Measurements from ENCODE around the gene SHISA2. TPM values are rescaled to one million over a fixed set of nuclear protein-coding genes. Genes with fewer than 3 reads are reported as not detected.

Gene SHISA2
- total RNA-seq, 4 donors from 2014 or later = not detected

- H3K9me3 ChIP-seq = no peaks in the 10 kb centered on the region
- no peak overlapping the region for H3K4me3 ChIP-seq
- in situ Hi-C loops (cut with MboI; ENCODE audit: low pct_ligation_motif_present in 1 of 4, low pct_unique_long_range_greater_than_20kb in 1 of 4, low sequenced_read_pairs in 3 of 4) (no loop called here), intact Hi-C loops (cut with DNase I; ENCODE audit: low total_unique reads) (no loop called here)
- no peak for DNase-seq
- no peaks in the 10 kb centered on the region for H3K4me1 ChIP-seq
- no peaks in the 10 kb centered on the region for H3K27me3 ChIP-seq
- no peak for TF ChIP-seq POLR2AphosphoS5 (IDR thresholded peaks at IDR 0.05)
- no peak for TF ChIP-seq POLR2A (IDR thresholded peaks at IDR 0.05)
- TF ChIP-seq CTCF (IDR thresholded peaks at IDR 0.05) = no peak
- TF ChIP-seq EP300 (IDR thresholded peaks at IDR 0.05; ENCODE audit: low read depth) = no peak
- no peaks in the 10 kb centered on the region for H3K36me3 ChIP-seq
- 83% methylated on average over 4 of the region's 4 CpGs; no CpG with 5 or more reads in 1 of the 2 donors for WGBS, 2 donors (ENCODE audit: low coverage in 1 of 2)
- H3K27ac ChIP-seq = no peak overlapping the region
Measured at GRCh38 chr13:26026211-26026610, 25.6 kb downstream of the SHISA2 start.

DNA sequence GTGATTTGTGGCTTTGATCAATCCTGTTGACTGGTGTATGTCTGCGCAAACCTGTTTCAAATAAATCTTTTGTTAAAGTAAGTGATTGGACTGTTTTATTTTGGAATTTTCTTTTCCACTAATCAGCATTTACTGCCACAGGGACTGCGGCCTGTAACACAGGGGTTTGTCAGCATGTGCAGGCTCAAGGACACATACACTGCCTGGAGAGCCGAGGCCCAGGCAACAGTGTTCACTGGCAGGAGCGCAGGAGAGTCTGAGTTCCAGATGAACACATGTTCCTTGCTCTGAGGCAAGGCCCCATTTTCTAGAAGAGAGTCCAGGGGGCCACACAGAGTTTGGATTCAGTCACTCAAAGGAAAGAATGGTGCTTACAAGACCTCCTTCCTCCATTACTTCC, 26.0 kb downstream of the SHISA2 start:
- in situ Hi-C loops (cut with MboI; ENCODE audit: low pct_ligation_motif_present in 1 of 4, low pct_unique_long_range_greater_than_20kb in 1 of 4, low sequenced_read_pairs in 3 of 4) = no loop called here

DNA sequence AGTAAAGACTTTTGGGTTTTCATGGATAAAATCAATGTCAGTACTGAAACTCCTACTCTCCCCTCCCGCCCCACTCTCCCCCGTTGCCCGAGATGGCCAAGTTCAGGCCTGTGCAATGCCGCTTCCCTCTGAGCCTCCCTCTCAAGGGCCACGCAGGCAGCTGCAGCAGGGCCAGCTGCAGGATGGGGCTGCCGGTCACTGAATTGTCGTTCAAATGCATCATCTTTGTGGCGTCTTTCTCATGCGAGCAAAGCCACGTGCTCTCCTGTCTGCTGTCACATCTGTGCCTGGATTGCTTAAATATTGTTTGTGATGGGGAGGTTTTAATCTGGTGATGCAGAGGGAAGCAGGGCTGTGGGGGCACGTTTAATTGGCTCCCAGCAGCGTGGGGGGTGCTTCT, 26.6 kb downstream of the SHISA2 start:
- Histone ChIP-seq H3K4me1 (no peaks in the 10 kb centered on the region), H3K9me3 (no peaks in the 10 kb centered on the region), H3K36me3 (no peaks in the 10 kb centered on the region), H3K27ac (no peak overlapping the region), H3K4me3 (no peak overlapping the region), H3K27me3 (no peaks in the 10 kb centered on the region)
- WGBS, 2 donors (ENCODE audit: low coverage in 1 of 2) = 60 to 77% methylated on average over 2 to 12 of the region's 12 CpGs
- intact Hi-C loops (cut with DNase I; ENCODE audit: low total_unique reads) = no loop called here
- DNase-seq = no peak
- in situ Hi-C loops (cut with MboI; ENCODE audit: low pct_ligation_motif_present in 1 of 4, low pct_unique_long_range_greater_than_20kb in 1 of 4, low sequenced_read_pairs in 3 of 4) = no loop called here
- no peak for TF ChIP-seq CTCF (IDR thresholded peaks at IDR 0.05)
- no peak for TF ChIP-seq POLR2A (IDR thresholded peaks at IDR 0.05)
- TF ChIP-seq POLR2AphosphoS5 (IDR thresholded peaks at IDR 0.05) = no peak

More for the DNA sequence above, 26.0 kb downstream of the SHISA2 start:
- no peaks in the 10 kb centered on the region for H3K27me3 ChIP-seq
- H3K4me1 ChIP-seq = no peaks in the 10 kb centered on the region
- intact Hi-C loops (cut with DNase I; ENCODE audit: low total_unique reads) = no loop called here
- H3K27ac ChIP-seq = no peak overlapping the region
- H3K4me3 ChIP-seq = no peak overlapping the region
- no peaks in the 10 kb centered on the region for H3K9me3 ChIP-seq
- no peaks in the 10 kb centered on the region for H3K36me3 ChIP-seq
- TF ChIP-seq EP300 (IDR thresholded peaks at IDR 0.05; ENCODE audit: low read depth) (no peak), POLR2A (IDR thresholded peaks at IDR 0.05) (no peak), CTCF (IDR thresholded peaks at IDR 0.05) (no peak), POLR2AphosphoS5 (IDR thresholded peaks at IDR 0.05) (no peak)
- no peak for DNase-seq
- 89 to 100% methylated on average over 1 to 4 of the region's 4 CpGs for WGBS, 2 donors (ENCODE audit: low coverage in 1 of 2)

DNA sequence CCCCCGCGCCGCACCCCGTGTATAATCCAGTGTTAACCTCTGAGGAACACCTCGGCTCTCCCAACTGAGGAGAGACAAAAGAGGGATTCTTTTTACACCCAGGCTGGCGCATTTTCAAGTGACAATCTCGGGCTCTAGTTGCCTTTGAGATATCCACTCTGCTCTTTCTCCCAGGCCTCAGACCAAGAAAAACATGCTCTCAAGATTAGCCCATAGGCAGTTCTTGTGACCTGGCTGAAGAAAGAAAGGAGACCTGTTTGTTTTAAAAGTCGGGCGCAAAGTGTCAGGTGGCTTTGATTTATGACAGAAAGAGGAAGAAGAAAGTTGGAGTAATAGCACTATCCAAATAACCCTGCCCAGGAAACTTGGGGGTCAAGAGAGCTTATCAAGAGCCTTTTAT, 27.3 kb downstream of the SHISA2 start:
- Histone ChIP-seq H3K27ac (no peak overlapping the region), H3K9me3 (no peaks in the 10 kb centered on the region), H3K4me3 (no peak overlapping the region), H3K36me3 (no peaks in the 10 kb centered on the region), H3K27me3 (no peaks in the 10 kb centered on the region), H3K4me1 (no peaks in the 10 kb centered on the region)
- intact Hi-C loops (cut with DNase I; ENCODE audit: low total_unique reads) = no loop called here
- WGBS, 2 donors (ENCODE audit: low coverage in 1 of 2) = 41 to 70% methylated on average over 4 to 9 of the region's 9 CpGs
- in situ Hi-C loops (cut with MboI; ENCODE audit: low pct_ligation_motif_present in 1 of 4, low pct_unique_long_range_greater_than_20kb in 1 of 4, low sequenced_read_pairs in 3 of 4) = no loop called here
- no peak for DNase-seq
- TF ChIP-seq CTCF (IDR thresholded peaks at IDR 0.05) = no peak
- no peak for TF ChIP-seq EP300 (IDR thresholded peaks at IDR 0.05; ENCODE audit: low read depth)
- no peak for TF ChIP-seq POLR2AphosphoS5 (IDR thresholded peaks at IDR 0.05)
- TF ChIP-seq POLR2A (IDR thresholded peaks at IDR 0.05) = no peak

All from transverse colon (tissue), 4 donors.